ENCODE results near the gene PDE6D.

DNA sequence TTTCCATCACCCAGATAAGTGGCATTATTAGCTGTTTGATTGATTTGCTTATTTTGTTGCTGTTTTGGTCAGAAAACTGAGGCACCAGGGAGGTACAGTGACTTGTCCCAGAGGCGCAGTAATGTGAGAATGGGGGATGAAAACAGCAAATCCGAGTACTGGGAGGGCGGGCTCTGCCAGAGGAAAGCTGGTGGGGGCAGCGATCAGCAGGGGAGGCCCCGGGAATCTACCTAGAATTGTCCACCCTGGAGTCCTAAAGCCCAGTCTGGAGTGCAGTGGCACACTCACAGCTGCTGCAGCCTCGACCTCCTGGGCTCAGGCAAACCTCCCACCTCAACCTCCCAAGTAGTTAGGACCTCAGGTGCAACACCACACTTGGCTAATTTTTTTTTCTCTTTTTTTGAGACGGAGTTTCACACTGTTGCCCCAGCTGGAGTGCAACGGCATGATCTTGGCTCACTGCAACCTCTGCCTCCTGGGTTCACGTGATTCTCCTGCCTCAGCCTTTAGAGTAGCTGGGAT, 89.8 kb downstream of the PDE6D start:
- TF ChIP-seq, protein P1, sequence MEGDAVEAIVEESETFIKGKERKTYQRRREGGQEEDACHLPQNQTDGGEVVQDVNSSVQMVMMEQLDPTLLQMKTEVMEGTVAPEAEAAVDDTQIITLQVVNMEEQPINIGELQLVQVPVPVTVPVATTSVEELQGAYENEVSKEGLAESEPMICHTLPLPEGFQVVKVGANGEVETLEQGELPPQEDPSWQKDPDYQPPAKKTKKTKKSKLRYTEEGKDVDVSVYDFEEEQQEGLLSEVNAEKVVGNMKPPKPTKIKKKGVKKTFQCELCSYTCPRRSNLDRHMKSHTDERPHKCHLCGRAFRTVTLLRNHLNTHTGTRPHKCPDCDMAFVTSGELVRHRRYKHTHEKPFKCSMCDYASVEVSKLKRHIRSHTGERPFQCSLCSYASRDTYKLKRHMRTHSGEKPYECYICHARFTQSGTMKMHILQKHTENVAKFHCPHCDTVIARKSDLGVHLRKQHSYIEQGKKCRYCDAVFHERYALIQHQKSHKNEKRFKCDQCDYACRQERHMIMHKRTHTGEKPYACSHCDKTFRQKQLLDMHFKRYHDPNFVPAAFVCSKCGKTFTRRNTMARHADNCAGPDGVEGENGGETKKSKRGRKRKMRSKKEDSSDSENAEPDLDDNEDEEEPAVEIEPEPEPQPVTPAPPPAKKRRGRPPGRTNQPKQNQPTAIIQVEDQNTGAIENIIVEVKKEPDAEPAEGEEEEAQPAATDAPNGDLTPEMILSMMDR (conservative IDR thresholded peaks at IDR 0.05; ENCODE audit: low read depth, low read length), result no peak
- no peak for TF ChIP-seq EZH2 (IDR thresholded peaks at IDR 0.05; ENCODE audit: low read length, unreplicated experiment)

All from PC-3 (cell line).